ENCODE measurements around the gene SFMBT2.

The SFMBT2 gene

GRCh38 chr10:7150349-7150748, 260.5 kb downstream of the SFMBT2 start:
- DNase-seq (ENCODE audit: low read depth), result no peak
- no peak overlapping the region for H3K4me3 ChIP-seq (ENCODE audit: low read depth, low read length)
- in situ Hi-C loops (cut with HindIII; ENCODE audit: low sequenced_read_pairs), result no loop called here
- TF ChIP-seq CTCF (IDR thresholded peaks at IDR 0.05; ENCODE audit: low read depth, low read length, missing control alignments), result no peak

- in situ Hi-C loops (cut with HindIII; ENCODE audit: low sequenced_read_pairs), result no loop called here
- no peak for TF ChIP-seq CTCF (IDR thresholded peaks at IDR 0.05; ENCODE audit: low read depth, low read length, missing control alignments)
- H3K4me3 ChIP-seq (ENCODE audit: low read depth, low read length), result no peak overlapping the region
Observed at GRCh38 chr10:7146189-7146588, 264.6 kb downstream of the SFMBT2 start.

GRCh38 chr10:7136016-7136415, 274.8 kb downstream of the SFMBT2 start:
- H3K4me3 ChIP-seq (ENCODE audit: low read depth, low read length), result no peak overlapping the region
- no peak for TF ChIP-seq CTCF (IDR thresholded peaks at IDR 0.05; ENCODE audit: low read depth, low read length, missing control alignments)
- in situ Hi-C loops (cut with HindIII; ENCODE audit: low sequenced_read_pairs), result no loop called here
- DNase-seq (ENCODE audit: low read depth), result no peak

More at GRCh38 chr10:7146189-7146588, 264.6 kb downstream of the SFMBT2 start:
- DNase-seq (ENCODE audit: low read depth), result no peak

GRCh38 chr10:7135188-7135587, 275.6 kb downstream of the SFMBT2 start:
- H3K4me3 ChIP-seq (ENCODE audit: low read depth, low read length), result no peak overlapping the region
- DNase-seq (ENCODE audit: low read depth), result no peak
- TF ChIP-seq CTCF (IDR thresholded peaks at IDR 0.05; ENCODE audit: low read depth, low read length, missing control alignments), result no peak
- in situ Hi-C loops (cut with HindIII; ENCODE audit: low sequenced_read_pairs), result no loop called here

GRCh38 chr10:7134448-7134847, 276.4 kb downstream of the SFMBT2 start:
- in situ Hi-C loops (cut with HindIII; ENCODE audit: low sequenced_read_pairs), result no loop called here
- DNase-seq (ENCODE audit: low read depth), result no peak
- no peak overlapping the region for H3K4me3 ChIP-seq (ENCODE audit: low read depth, low read length)
- no peak for TF ChIP-seq CTCF (IDR thresholded peaks at IDR 0.05; ENCODE audit: low read depth, low read length, missing control alignments)

- in situ Hi-C loops (cut with HindIII; ENCODE audit: low sequenced_read_pairs), result no loop called here
- H3K4me3 ChIP-seq (ENCODE audit: low read depth, low read length), result no peak overlapping the region
- no peak for TF ChIP-seq CTCF (IDR thresholded peaks at IDR 0.05; ENCODE audit: low read depth, low read length, missing control alignments)
- DNase-seq (ENCODE audit: low read depth), result no peak
Observed at GRCh38 chr10:7133958-7134357, 276.9 kb downstream of the SFMBT2 start.

- in situ Hi-C loops (cut with HindIII; ENCODE audit: low sequenced_read_pairs), result no loop called here
- TF ChIP-seq CTCF (IDR thresholded peaks at IDR 0.05; ENCODE audit: low read depth, low read length, missing control alignments), result no peak
- peak; percentile 34 for DNase-seq (ENCODE audit: low read depth)
- H3K4me3 ChIP-seq (ENCODE audit: low read depth, low read length), result no peak overlapping the region
Observed at GRCh38 chr10:7133278-7133677, 277.6 kb downstream of the SFMBT2 start.

Data from astrocyte of the cerebellum (primary cell).